H9 (cell line): ENCODE data around the gene CRMP1. TPM values are rescaled to one million over a fixed set of nuclear protein-coding genes. Genes with fewer than 3 reads are reported as not detected.

Source experiments
- DNase-seq: peaks from one replicate; pipeline ENCODE4 v3.0.0-alpha.2; 2017
- H2AFZ ChIP-seq: one replicate; pipeline ENCODE4 v1.6.1; 2013; ENCODE audit warnings: mild to moderate bottlenecking, low read length, control low read depth, moderate library complexity
- H2AK5ac ChIP-seq: 2 replicates; pipeline ENCODE4 v1.6.1; 2013; ENCODE audit warnings: low read length, control low read depth, mixed read lengths; ENCODE audit not compliant: insufficient read length
- H2BK120ac ChIP-seq: one replicate; pipeline ENCODE4 v1.6.1; 2013; ENCODE audit warnings: low read depth, mild to moderate bottlenecking, low read length, control low read depth, inconsistent platforms; ENCODE audit not compliant: poor library complexity, severe bottlenecking
- H2BK12ac ChIP-seq: 2 replicates; pipeline ENCODE4 v1.6.1; 2013; ENCODE audit warnings: low read length, control low read depth, mixed read lengths, low read depth; ENCODE audit not compliant: insufficient read length
- H2BK15ac ChIP-seq: 2 replicates; pipeline ENCODE4 v1.6.1; 2013; ENCODE audit warnings: low read depth, low read length, control low read depth
- H2BK20ac ChIP-seq: one replicate; pipeline ENCODE4 v1.6.1; 2013; ENCODE audit warnings: low read depth, mild to moderate bottlenecking, low read length, control low read depth, inconsistent platforms; ENCODE audit not compliant: poor library complexity, severe bottlenecking
- H2BK5ac ChIP-seq: 2 replicates; pipeline ENCODE4 v1.6.1; 2013; ENCODE audit warnings: low read length, control low read depth, mixed read lengths; ENCODE audit not compliant: insufficient read length
- H3K14ac ChIP-seq: 2 replicates; pipeline ENCODE4 v1.6.1; 2013; ENCODE audit warnings: low read length, control low read depth; ENCODE audit not compliant: insufficient read depth
- H3K18ac ChIP-seq: 2 replicates; pipeline ENCODE4 v1.6.1; 2013; ENCODE audit warnings: low read depth, mild to moderate bottlenecking, mixed read lengths, low read length, control low read depth; ENCODE audit not compliant: insufficient read length
- H3K23ac ChIP-seq: 2 replicates; pipeline ENCODE4 v1.6.1; 2013; ENCODE audit warnings: low read length, control low read depth, mixed read lengths, low read depth; ENCODE audit not compliant: insufficient read length
- H3K23me2 ChIP-seq: 2 replicates; pipeline ENCODE4 v1.6.1; 2013; ENCODE audit warnings: low read depth, mild to moderate bottlenecking, mixed read lengths, low read length, control low read depth; ENCODE audit not compliant: insufficient read length, poor library complexity, severe bottlenecking
- H3K27ac ChIP-seq: 2 replicates; pipeline ENCODE4 v1.5.1; 2013; ENCODE audit warnings: low read length, control low read depth, mixed read lengths, low read depth; ENCODE audit not compliant: insufficient read length
- H3K27me3 ChIP-seq: 2 replicates; pipeline ENCODE4 v1.6.1; 2013; ENCODE audit warnings: low read length, control low read depth, inconsistent platforms; ENCODE audit not compliant: insufficient read depth
- H3K4ac ChIP-seq: 2 replicates; pipeline ENCODE4 v1.6.1; 2013; ENCODE audit warnings: low read depth, mild to moderate bottlenecking, control low read depth, inconsistent platforms, low read length, moderate library complexity
- H3K4me1 ChIP-seq: 2 replicates; pipeline ENCODE4 v1.6.1; 2013; ENCODE audit warnings: low read length, control low read depth, inconsistent platforms; ENCODE audit not compliant: insufficient read depth
- H3K4me2 ChIP-seq: 2 replicates; pipeline ENCODE4 v1.6.1; 2013; ENCODE audit warnings: low read length, control low read depth, mixed read lengths; ENCODE audit not compliant: insufficient read length, insufficient read depth
- H3K56ac ChIP-seq: 2 replicates; pipeline ENCODE4 v1.6.1; 2013; ENCODE audit warnings: low read depth, mild to moderate bottlenecking, mixed read lengths, low read length, control low read depth; ENCODE audit not compliant: insufficient read length
- H3K79me1 ChIP-seq: 2 replicates; pipeline ENCODE4 v1.6.1; 2013; ENCODE audit warnings: low read depth, mild to moderate bottlenecking, moderate library complexity, low read length, control low read depth, inconsistent platforms; ENCODE audit not compliant: insufficient read depth, poor library complexity, severe bottlenecking
- H3K79me2 ChIP-seq: 2 replicates; pipeline ENCODE4 v1.6.1; 2013; ENCODE audit warnings: low read length, control low read depth, inconsistent platforms; ENCODE audit not compliant: insufficient read depth
- H3K9ac ChIP-seq: 2 replicates; pipeline ENCODE4 v1.6.1; 2013; ENCODE audit warnings: low read length, control low read depth, mixed read lengths; ENCODE audit not compliant: insufficient read length; ENCODE audit errors: extremely low read depth
- H3K9me3 ChIP-seq: one replicate; pipeline ENCODE4 v1.6.1; 2013; ENCODE audit warnings: low read depth, low read length, inconsistent platforms; ENCODE audit not compliant: control insufficient read depth
- H3T11ph ChIP-seq: one replicate; pipeline ENCODE4 v1.6.1; 2013; ENCODE audit warnings: mild to moderate bottlenecking, low read length, control low read depth, inconsistent platforms
- H4K20me1 ChIP-seq: one replicate; pipeline ENCODE4 v1.6.1; 2013; ENCODE audit not compliant: control insufficient read depth, insufficient read length, insufficient read depth
- H4K5ac ChIP-seq: 2 replicates; pipeline ENCODE4 v1.6.1; 2013; ENCODE audit warnings: low read depth, mild to moderate bottlenecking, mixed read lengths, low read length, control low read depth; ENCODE audit not compliant: insufficient read length
- H4K8ac ChIP-seq: replicated peaks from 2 replicates; pipeline ENCODE4 v1.6.1; 2013; ENCODE audit warnings: low read length, control low read depth, mixed read lengths, low read depth; ENCODE audit not compliant: insufficient read length
- H4K91ac ChIP-seq: 2 replicates; pipeline ENCODE4 v1.6.1; 2013; ENCODE audit warnings: low read depth, mild to moderate bottlenecking, moderate library complexity, mixed read lengths, low read length, control low read depth; ENCODE audit not compliant: insufficient read length
- H3K27ac Mint-ChIP-seq, 3 experiments: 2 replicates in 2 of 3; 3 replicates in 1 of 3; pipeline ENCODE4 v1.8.0; 2020 to 2021; ENCODE audit warnings: mixed read lengths in 3 of 3, mild to moderate bottlenecking in 1 of 3, moderate library complexity in 1 of 3
- H3K27me3 Mint-ChIP-seq: 2 replicates; pipeline ENCODE4 v1.8.0; 2021; ENCODE audit warnings: low read depth, mild to moderate bottlenecking, moderate library complexity, mixed read lengths
- H3K36me3 Mint-ChIP-seq, 3 experiments: 2 replicates in 2 of 3; 3 replicates in 1 of 3; pipeline ENCODE4 v1.8.0; 2020 to 2021; ENCODE audit warnings: low read depth in 3 of 3, mixed read lengths in 3 of 3; ENCODE audit not compliant: insufficient read depth in 1 of 3
- H3K4me1 Mint-ChIP-seq, 2 experiments: 2 replicates each; pipeline ENCODE4 v1.8.0; 2020; ENCODE audit warnings: mixed read lengths in 2 of 2
- H3K4me3 Mint-ChIP-seq, 2 experiments: 2 replicates in 1 of 2; 3 replicates in 1 of 2; pipeline ENCODE4 v1.8.0; 2020 to 2021; ENCODE audit warnings: mild to moderate bottlenecking in 2 of 2, mixed read lengths in 2 of 2, moderate library complexity in 1 of 2
- H3K9me3 Mint-ChIP-seq, 2 experiments: 2 replicates in 1 of 2; 3 replicates in 1 of 2; pipeline ENCODE4 v1.8.0; 2020; ENCODE audit warnings: mild to moderate bottlenecking in 2 of 2, mixed read lengths in 2 of 2, moderate library complexity in 1 of 2
- WGBS: extraction: QIAGEN DNeasy Blood & Tissue Kit; methylation state at CpG from one replicate; pipeline ENCODE4 v1.1.7; 2013; ENCODE audit warnings: missing lambda C conversion rate, low lambda C conversion rate, mixed read lengths; ENCODE audit not compliant: insufficient read length; ENCODE audit errors: extremely low coverage; 5-methylcytosine and 5-hydroxymethylcytosine counted together
- total RNA-seq: library from RNA; stranded (reverse); gene quantifications from 2 replicates; pipeline ENCODE4 v1.2.1, GENCODE V29; 2021
- TF ChIP-seq, protein P1 (sequence below): fragments of 200-600 bp; sonication (generic); conservative IDR thresholded peaks from 3 replicates; pipeline ENCODE4 v1.8.0; 2021; ENCODE audit warnings: antibody characterized with exemption, mild to moderate bottlenecking

CRMP1 gene
- total RNA-seq, 1 experiment from 2014 or later: 71.6 TPM

DNA sequence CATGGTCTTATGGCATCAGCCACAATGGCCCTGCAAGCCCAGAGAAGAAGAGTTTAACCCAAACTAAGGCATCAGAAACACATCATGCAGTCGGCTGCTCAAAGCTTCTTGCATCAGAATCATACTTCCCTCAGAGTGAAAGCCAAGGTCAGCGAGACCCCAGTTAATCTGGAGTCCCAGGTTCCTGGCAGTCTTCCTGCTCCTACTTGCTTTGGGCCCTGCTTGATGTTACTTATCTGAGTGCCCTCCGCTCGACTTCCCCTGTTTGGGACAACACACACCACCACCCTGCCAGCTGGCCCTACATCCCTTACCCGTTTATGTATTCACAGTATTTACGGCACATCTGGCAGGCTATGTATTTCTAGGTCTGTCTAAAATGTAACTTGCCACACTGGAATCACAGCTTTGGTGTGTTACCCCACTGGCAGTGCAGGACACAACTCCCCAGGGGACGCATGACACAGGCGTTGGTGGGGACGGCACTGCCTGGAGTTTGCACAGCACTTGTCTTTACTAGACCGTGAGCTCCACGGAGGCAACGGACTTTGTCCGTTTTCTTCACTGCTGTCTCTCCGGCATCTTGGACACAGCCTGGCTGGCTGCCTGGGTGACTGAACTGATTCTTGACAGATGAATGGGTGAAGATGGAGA lies 22.8 kb downstream of the CRMP1 start:
- H2AFZ ChIP-seq: no peak overlapping the region
- Mint-ChIP-seq H3K4me1 (peaks cover 10 to 16% of the 10 kb centered on the region in 2 experiments), H3K27ac (peak overlapping the region in 1 of 3 experiments; percentile 39; a peak in 1 of 7 replicates), H3K36me3 (peaks cover 21 to 35% (median 28%) of the 10 kb centered on the region in 3 experiments), H3K4me3 (no peak overlapping the region), H3K9me3 (peaks cover 3% of the 10 kb centered on the region in 2 experiments; a peak in 2 of 5 replicates), H3K27me3 (peaks cover 4% of the 10 kb centered on the region; the same call in 1 of the 2 replicates)
- H3K4ac ChIP-seq: no peak overlapping the region
- H2BK5ac ChIP-seq: no peak overlapping the region
- no peak overlapping the region for H4K8ac ChIP-seq
- no peak overlapping the region for H3K9ac ChIP-seq
- H4K20me1 ChIP-seq: no peaks in the 10 kb centered on the region
- H3K14ac ChIP-seq: no peak overlapping the region
- DNase-seq: no peak
- no peaks in the 10 kb centered on the region for H3K27me3 ChIP-seq
- H3K23me2 ChIP-seq: no peaks in the 10 kb centered on the region
- no peaks in the 10 kb centered on the region for H3K9me3 ChIP-seq
- no peak overlapping the region for H2BK15ac ChIP-seq
- H3K4me1 ChIP-seq: peaks cover 5% of the 10 kb centered on the region; the same call in 1 of the 2 replicates
- peaks cover 8% of the 10 kb centered on the region for H3K79me1 ChIP-seq
- no peak overlapping the region for H3K27ac ChIP-seq
- no CpG with 5 or more reads among the region's 14 CpGs for whole genome bisulfite sequencing
- no peak overlapping the region for H4K5ac ChIP-seq
- no peak overlapping the region for H3K18ac ChIP-seq
- no peak overlapping the region for H2BK12ac ChIP-seq
- peaks cover 12% of the 10 kb centered on the region; the same call in 1 of the 2 replicates for H3K79me2 ChIP-seq
- no peak overlapping the region for H3T11ph ChIP-seq
- H2BK20ac ChIP-seq: no peak overlapping the region
- no peak overlapping the region for H2BK120ac ChIP-seq
- H2AK5ac ChIP-seq: no peak overlapping the region
- no peak overlapping the region for H3K23ac ChIP-seq
- H3K4me2 ChIP-seq: no peak overlapping the region
- H4K91ac ChIP-seq: no peak overlapping the region
- no peak overlapping the region for H3K56ac ChIP-seq
- TF ChIP-seq, protein P1, sequence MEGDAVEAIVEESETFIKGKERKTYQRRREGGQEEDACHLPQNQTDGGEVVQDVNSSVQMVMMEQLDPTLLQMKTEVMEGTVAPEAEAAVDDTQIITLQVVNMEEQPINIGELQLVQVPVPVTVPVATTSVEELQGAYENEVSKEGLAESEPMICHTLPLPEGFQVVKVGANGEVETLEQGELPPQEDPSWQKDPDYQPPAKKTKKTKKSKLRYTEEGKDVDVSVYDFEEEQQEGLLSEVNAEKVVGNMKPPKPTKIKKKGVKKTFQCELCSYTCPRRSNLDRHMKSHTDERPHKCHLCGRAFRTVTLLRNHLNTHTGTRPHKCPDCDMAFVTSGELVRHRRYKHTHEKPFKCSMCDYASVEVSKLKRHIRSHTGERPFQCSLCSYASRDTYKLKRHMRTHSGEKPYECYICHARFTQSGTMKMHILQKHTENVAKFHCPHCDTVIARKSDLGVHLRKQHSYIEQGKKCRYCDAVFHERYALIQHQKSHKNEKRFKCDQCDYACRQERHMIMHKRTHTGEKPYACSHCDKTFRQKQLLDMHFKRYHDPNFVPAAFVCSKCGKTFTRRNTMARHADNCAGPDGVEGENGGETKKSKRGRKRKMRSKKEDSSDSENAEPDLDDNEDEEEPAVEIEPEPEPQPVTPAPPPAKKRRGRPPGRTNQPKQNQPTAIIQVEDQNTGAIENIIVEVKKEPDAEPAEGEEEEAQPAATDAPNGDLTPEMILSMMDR: no peak
